ENCODE measurements around the gene CSRP3.
"Not testable (repeated sequence)": the region's sequence is repeated elsewhere in the genome, so short reads cannot be mapped to it uniquely, and the experiment has no call there.

- TF ChIP-seq CTCF (IDR thresholded peaks at IDR 0.05 in 8 of 11, conservative IDR thresholded peaks at IDR 0.05 in 3 of 11); POLR2A (IDR thresholded peaks at IDR 0.05): not testable (repeated sequence)
Observed at GRCh38 chr11:19136884-19137283, 64.9 kb downstream of the CSRP3 start.

Measured in spleen (tissue), 7 donors.